Measurements from ENCODE around the gene LGR4. TPM values are rescaled to one million over a fixed set of nuclear protein-coding genes. Genes with fewer than 3 reads are reported as not detected.

The LGR4 gene
- total RNA-seq, 4 donors from 2014 or later: 5.5 to 37.6 (median 11.8) TPM

- Histone ChIP-seq H3K9me3 (no peaks in the 10 kb centered on the region), H3K27me3 (no peaks in the 10 kb centered on the region), H3K36me3 (no peaks in the 10 kb centered on the region), H3K4me1 (no peaks in the 10 kb centered on the region), H3K4me3 (no peak overlapping the region), H3K27ac (no peak overlapping the region)
- TF ChIP-seq, protein P1, sequence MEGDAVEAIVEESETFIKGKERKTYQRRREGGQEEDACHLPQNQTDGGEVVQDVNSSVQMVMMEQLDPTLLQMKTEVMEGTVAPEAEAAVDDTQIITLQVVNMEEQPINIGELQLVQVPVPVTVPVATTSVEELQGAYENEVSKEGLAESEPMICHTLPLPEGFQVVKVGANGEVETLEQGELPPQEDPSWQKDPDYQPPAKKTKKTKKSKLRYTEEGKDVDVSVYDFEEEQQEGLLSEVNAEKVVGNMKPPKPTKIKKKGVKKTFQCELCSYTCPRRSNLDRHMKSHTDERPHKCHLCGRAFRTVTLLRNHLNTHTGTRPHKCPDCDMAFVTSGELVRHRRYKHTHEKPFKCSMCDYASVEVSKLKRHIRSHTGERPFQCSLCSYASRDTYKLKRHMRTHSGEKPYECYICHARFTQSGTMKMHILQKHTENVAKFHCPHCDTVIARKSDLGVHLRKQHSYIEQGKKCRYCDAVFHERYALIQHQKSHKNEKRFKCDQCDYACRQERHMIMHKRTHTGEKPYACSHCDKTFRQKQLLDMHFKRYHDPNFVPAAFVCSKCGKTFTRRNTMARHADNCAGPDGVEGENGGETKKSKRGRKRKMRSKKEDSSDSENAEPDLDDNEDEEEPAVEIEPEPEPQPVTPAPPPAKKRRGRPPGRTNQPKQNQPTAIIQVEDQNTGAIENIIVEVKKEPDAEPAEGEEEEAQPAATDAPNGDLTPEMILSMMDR (IDR thresholded peaks at IDR 0.05 in 4 of 5, conservative IDR thresholded peaks at IDR 0.05 in 1 of 5): no peak
- TF ChIP-seq POLR2A (IDR thresholded peaks at IDR 0.05): no peak
- in situ Hi-C loops (cut with MboI; ENCODE audit: low sequenced_read_pairs in 4 of 4) (no loop called here), intact Hi-C loops (cut with DNase I; ENCODE audit: low total_unique reads) (no loop called here)
- ATAC-seq: no peak
- no peak for DNase-seq
These were observed 14.4 kb downstream of the LGR4 start for GRCh38 chr11:27458182-27458581.

DNA sequence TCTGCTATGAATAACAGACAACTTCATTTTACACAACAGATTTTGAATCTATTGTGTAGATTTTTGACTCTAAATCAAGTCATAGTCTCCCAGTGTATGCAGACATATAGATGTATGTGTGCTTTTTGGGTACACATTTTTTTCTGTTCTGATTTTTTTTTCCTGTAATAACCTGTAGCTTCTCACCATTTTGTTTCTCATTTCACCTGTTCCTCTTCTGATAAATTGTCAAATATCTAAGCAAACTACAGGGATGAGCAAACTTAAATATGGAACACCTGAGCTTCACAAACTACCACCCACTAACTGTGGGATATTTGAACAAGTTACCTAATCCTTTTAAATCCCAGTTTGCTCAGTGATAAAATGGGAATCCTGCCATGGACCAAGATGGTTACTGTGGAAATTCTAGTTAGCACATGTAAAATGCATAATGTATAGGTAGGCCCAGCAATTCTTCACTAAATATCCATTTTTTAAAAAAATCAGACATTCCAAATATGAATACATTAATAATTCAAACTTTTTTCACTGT lies 15.7 kb downstream of the LGR4 start:
- in situ Hi-C loops (cut with MboI; ENCODE audit: low sequenced_read_pairs in 4 of 4): no loop called here
- Histone ChIP-seq H3K36me3 (no peaks in the 10 kb centered on the region), H3K27ac (no peak overlapping the region), H3K27me3 (no peaks in the 10 kb centered on the region), H3K4me1 (peaks cover 1% of the 10 kb centered on the region in 2 donors), H3K4me3 (no peak overlapping the region), H3K9me3 (no peaks in the 10 kb centered on the region)
- ATAC-seq (no peak), DNase-seq (no peak)
- no peak for TF ChIP-seq POLR2A (IDR thresholded peaks at IDR 0.05)
- TF ChIP-seq, protein P1 (IDR thresholded peaks at IDR 0.05 in 4 of 5, conservative IDR thresholded peaks at IDR 0.05 in 1 of 5): no peak
- intact Hi-C loops (cut with DNase I; ENCODE audit: low total_unique reads): no loop called here

- Histone ChIP-seq H3K27ac (no peak overlapping the region), H3K9me3 (no peaks in the 10 kb centered on the region), H3K36me3 (no peaks in the 10 kb centered on the region), H3K27me3 (no peaks in the 10 kb centered on the region), H3K4me3 (no peak overlapping the region), H3K4me1 (peaks cover 7% of the 10 kb centered on the region in 2 donors)
- intact Hi-C loops (cut with DNase I; ENCODE audit: low total_unique reads) (no loop called here), in situ Hi-C loops (cut with MboI; ENCODE audit: low sequenced_read_pairs in 4 of 4) (no loop called here)
- ATAC-seq: no peak
- TF ChIP-seq, protein P1 (IDR thresholded peaks at IDR 0.05 in 4 of 5, conservative IDR thresholded peaks at IDR 0.05 in 1 of 5): no peak
- no peak for TF ChIP-seq POLR2A (IDR thresholded peaks at IDR 0.05)
- DNase-seq: no peak
These were observed 16.3 kb downstream of the LGR4 start for GRCh38 chr11:27456140-27456794.

DNA sequence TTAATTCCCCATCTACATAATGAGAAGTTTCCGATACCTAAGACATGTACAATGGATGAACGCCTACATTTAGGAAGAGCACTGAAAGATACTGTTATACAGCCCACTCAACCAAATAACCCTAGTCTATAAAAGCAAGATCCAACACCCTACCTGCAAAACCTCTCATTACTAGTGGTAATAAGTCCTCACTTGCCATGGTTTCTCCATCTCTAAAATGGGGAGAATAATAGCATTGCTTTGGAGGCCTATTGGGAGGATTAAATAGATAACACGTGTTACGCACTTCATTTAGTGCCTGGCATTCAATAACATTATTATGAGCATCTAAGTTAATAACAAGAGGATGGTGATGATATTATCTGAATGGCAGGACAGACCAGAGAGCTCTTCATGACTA lies 16.9 kb downstream of the LGR4 start:
- H3K36me3 ChIP-seq: no peaks in the 10 kb centered on the region
- no peak overlapping the region for H3K27ac ChIP-seq
- in situ Hi-C loops (cut with MboI; ENCODE audit: low sequenced_read_pairs in 4 of 4) (no loop called here), intact Hi-C loops (cut with DNase I; ENCODE audit: low total_unique reads) (no loop called here)
- no peak for DNase-seq
- no peaks in the 10 kb centered on the region for H3K27me3 ChIP-seq
- H3K4me1 ChIP-seq: peaks cover 8 to 13% of the 10 kb centered on the region in 2 donors
- no peaks in the 10 kb centered on the region for H3K9me3 ChIP-seq
- no peak for TF ChIP-seq POLR2A (IDR thresholded peaks at IDR 0.05)
- TF ChIP-seq, protein P1 (IDR thresholded peaks at IDR 0.05 in 4 of 5, conservative IDR thresholded peaks at IDR 0.05 in 1 of 5): no peak
- no peak for ATAC-seq
- no peak overlapping the region for H3K4me3 ChIP-seq
